Measurements from ENCODE around the gene ZNF574.

Gene ZNF574

GRCh38 chr19:42067315-42067888, 8.6 kb upstream of the ZNF574 start (continued):
- TF ChIP-seq, protein P1, sequence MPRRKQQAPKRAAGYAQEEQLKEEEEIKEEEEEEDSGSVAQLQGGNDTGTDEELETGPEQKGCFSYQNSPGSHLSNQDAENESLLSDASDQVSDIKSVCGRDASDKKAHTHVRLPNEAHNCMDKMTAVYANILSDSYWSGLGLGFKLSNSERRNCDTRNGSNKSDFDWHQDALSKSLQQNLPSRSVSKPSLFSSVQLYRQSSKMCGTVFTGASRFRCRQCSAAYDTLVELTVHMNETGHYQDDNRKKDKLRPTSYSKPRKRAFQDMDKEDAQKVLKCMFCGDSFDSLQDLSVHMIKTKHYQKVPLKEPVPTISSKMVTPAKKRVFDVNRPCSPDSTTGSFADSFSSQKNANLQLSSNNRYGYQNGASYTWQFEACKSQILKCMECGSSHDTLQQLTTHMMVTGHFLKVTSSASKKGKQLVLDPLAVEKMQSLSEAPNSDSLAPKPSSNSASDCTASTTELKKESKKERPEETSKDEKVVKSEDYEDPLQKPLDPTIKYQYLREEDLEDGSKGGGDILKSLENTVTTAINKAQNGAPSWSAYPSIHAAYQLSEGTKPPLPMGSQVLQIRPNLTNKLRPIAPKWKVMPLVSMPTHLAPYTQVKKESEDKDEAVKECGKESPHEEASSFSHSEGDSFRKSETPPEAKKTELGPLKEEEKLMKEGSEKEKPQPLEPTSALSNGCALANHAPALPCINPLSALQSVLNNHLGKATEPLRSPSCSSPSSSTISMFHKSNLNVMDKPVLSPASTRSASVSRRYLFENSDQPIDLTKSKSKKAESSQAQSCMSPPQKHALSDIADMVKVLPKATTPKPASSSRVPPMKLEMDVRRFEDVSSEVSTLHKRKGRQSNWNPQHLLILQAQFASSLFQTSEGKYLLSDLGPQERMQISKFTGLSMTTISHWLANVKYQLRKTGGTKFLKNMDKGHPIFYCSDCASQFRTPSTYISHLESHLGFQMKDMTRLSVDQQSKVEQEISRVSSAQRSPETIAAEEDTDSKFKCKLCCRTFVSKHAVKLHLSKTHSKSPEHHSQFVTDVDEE (CRISPR knock-in tag; IDR thresholded peaks at IDR 0.05) = no peak
- TF ChIP-seq ZNF8 (CRISPR knock-in tag; IDR thresholded peaks at IDR 0.05) = no peak
- TF ChIP-seq BACH2 (CRISPR knock-in tag; IDR thresholded peaks at IDR 0.05; ENCODE audit: borderline replicate concordance) = no peak
- TF ChIP-seq, protein P2, sequence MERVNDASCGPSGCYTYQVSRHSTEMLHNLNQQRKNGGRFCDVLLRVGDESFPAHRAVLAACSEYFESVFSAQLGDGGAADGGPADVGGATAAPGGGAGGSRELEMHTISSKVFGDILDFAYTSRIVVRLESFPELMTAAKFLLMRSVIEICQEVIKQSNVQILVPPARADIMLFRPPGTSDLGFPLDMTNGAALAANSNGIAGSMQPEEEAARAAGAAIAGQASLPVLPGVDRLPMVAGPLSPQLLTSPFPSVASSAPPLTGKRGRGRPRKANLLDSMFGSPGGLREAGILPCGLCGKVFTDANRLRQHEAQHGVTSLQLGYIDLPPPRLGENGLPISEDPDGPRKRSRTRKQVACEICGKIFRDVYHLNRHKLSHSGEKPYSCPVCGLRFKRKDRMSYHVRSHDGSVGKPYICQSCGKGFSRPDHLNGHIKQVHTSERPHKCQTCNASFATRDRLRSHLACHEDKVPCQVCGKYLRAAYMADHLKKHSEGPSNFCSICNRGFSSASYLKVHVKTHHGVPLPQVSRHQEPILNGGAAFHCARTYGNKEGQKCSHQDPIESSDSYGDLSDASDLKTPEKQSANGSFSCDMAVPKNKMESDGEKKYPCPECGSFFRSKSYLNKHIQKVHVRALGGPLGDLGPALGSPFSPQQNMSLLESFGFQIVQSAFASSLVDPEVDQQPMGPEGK (CRISPR knock-in tag; IDR thresholded peaks at IDR 0.05; ENCODE audit: borderline replicate concordance) = no peak
- no peak for TF ChIP-seq PPARA (CRISPR knock-in tag; IDR thresholded peaks at IDR 0.05; ENCODE audit: borderline replicate concordance)
- no peak for TF ChIP-seq OSR1 (CRISPR knock-in tag; IDR thresholded peaks at IDR 0.05)
- TF ChIP-seq ISL1 (CRISPR knock-in tag; IDR thresholded peaks at IDR 0.05) = no peak

DNA sequence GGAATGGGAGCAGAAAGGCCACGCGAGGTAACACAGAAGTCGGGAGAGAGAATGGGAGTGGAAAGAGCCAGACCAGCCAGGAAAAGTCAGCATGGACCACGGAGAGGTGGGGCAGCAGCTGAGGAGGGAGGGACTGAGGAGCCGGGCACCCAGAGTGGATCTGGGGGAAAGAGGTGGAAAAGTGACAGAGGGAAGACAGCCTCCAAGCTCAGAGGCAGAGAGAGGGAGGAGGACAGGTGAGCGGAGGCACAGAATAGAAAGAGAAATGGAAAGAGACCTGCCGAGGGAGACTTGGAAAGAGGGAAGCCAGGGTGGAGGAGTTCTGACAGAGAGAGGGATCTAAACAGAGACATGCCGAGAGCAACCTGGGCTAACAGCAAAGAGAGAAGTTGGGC, 7.6 kb upstream of the ZNF574 start:
- peak; percentile 13; the same call in 2 of the 3 replicates for ATAC-seq
- TF ChIP-seq PPARA (CRISPR knock-in tag; IDR thresholded peaks at IDR 0.05; ENCODE audit: borderline replicate concordance) (no peak), CREB5 (CRISPR knock-in tag; IDR thresholded peaks at IDR 0.05; ENCODE audit: low read depth) (no peak), ARNTL (CRISPR knock-in tag; IDR thresholded peaks at IDR 0.05; ENCODE audit: borderline replicate concordance, low read depth) (no peak), ISL1 (CRISPR knock-in tag; IDR thresholded peaks at IDR 0.05) (no peak), OSR1 (CRISPR knock-in tag; IDR thresholded peaks at IDR 0.05) (no peak), ZNF565 (CRISPR knock-in tag; conservative IDR thresholded peaks at IDR 0.05; ENCODE audit: low read depth) (no peak), CSDC2 (CRISPR knock-in tag; IDR thresholded peaks at IDR 0.05) (no peak)

- TF ChIP-seq SNAI2 (CRISPR knock-in tag; IDR thresholded peaks at IDR 0.05) = no peak
- TF ChIP-seq TOX (CRISPR knock-in tag; IDR thresholded peaks at IDR 0.05; ENCODE audit: borderline replicate concordance) = no peak
- TF ChIP-seq ARNTL (CRISPR knock-in tag; IDR thresholded peaks at IDR 0.05; ENCODE audit: borderline replicate concordance, low read depth) = no peak
- TF ChIP-seq ISL1 (CRISPR knock-in tag; IDR thresholded peaks at IDR 0.05) = no peak
- no peak for TF ChIP-seq ESRRG (CRISPR knock-in tag; IDR thresholded peaks at IDR 0.05)
- TF ChIP-seq PPARA (CRISPR knock-in tag; IDR thresholded peaks at IDR 0.05; ENCODE audit: borderline replicate concordance) = no peak
- TF ChIP-seq ZFP3 (CRISPR knock-in tag; IDR thresholded peaks at IDR 0.05) = no peak
- TF ChIP-seq, protein P1 (CRISPR knock-in tag; IDR thresholded peaks at IDR 0.05) = no peak
- TF ChIP-seq ZNF70 (CRISPR knock-in tag; IDR thresholded peaks at IDR 0.05) = no peak
- TF ChIP-seq TCF4 (CRISPR knock-in tag; IDR thresholded peaks at IDR 0.05; ENCODE audit: borderline replicate concordance) = no peak
- TF ChIP-seq, protein P3, sequence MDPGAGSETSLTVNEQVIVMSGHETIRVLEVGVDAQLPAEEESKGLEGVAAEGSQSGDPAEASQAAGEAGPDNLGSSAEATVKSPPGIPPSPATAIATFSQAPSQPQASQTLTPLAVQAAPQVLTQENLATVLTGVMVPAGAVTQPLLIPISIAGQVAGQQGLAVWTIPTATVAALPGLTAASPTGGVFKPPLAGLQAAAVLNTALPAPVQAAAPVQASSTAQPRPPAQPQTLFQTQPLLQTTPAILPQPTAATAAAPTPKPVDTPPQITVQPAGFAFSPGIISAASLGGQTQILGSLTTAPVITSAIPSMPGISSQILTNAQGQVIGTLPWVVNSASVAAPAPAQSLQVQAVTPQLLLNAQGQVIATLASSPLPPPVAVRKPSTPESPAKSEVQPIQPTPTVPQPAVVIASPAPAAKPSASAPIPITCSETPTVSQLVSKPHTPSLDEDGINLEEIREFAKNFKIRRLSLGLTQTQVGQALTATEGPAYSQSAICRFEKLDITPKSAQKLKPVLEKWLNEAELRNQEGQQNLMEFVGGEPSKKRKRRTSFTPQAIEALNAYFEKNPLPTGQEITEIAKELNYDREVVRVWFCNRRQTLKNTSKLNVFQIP (CRISPR knock-in tag; IDR thresholded peaks at IDR 0.05; ENCODE audit: borderline replicate concordance, low read depth) = no peak
- no peak for TF ChIP-seq ZFP30 (CRISPR knock-in tag; IDR thresholded peaks at IDR 0.05)
- TF ChIP-seq CSDC2 (CRISPR knock-in tag; IDR thresholded peaks at IDR 0.05) = no peak
- TF ChIP-seq CSRNP3 (CRISPR knock-in tag; IDR thresholded peaks at IDR 0.05) = no peak
- TF ChIP-seq OSR1 (CRISPR knock-in tag; IDR thresholded peaks at IDR 0.05) = no peak
- no peak for TF ChIP-seq ZNF565 (CRISPR knock-in tag; conservative IDR thresholded peaks at IDR 0.05; ENCODE audit: low read depth)
- TF ChIP-seq ZNF8 (CRISPR knock-in tag; IDR thresholded peaks at IDR 0.05) = no peak
- TF ChIP-seq CREB5 (CRISPR knock-in tag; IDR thresholded peaks at IDR 0.05; ENCODE audit: low read depth) = no peak
- no peak for TF ChIP-seq RARB (CRISPR knock-in tag; IDR thresholded peaks at IDR 0.05)
- TF ChIP-seq BACH2 (CRISPR knock-in tag; IDR thresholded peaks at IDR 0.05; ENCODE audit: borderline replicate concordance) = no peak
Observed at GRCh38 chr19:42068756-42069571, 7.0 kb upstream of the ZNF574 start.

More at GRCh38 chr19:42068756-42069571, 7.0 kb upstream of the ZNF574 start:
- peak; percentile 9; the same call in 2 of the 3 replicates for ATAC-seq

Data from SK-N-SH treated with all-trans-retinoic acid at 6 μM for 48 hours (cell line).